ENCODE results near the gene PDE8B.

PDE8B gene

DNA sequence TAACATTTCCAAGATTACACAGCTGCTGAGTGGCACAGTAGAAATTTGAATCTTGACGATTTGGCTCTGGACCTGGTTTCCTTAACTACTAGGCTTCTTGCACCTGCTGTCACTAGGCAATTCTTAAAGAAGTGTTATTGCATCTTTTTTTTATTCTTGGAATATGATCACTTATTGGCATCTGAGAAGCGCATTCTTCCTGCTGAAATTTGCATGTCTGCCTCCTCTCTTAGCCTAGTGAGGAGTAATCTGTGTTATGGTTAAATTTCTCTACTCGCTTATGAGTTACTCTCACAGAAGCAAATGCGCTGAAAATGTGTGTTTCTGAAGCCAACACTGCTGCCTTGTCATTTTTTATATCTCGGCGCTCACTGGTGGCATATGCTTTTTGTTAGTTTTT, 192.3 kb downstream of the PDE8B start:
- no peak overlapping the region for H3K9ac ChIP-seq (ENCODE audit: low read length)
- H3K4me3 ChIP-seq (ENCODE audit: low read length), result no peak overlapping the region
- H3K79me2 ChIP-seq (ENCODE audit: low read length), result no peaks in the 10 kb centered on the region
- no peak overlapping the region for H3K4me2 ChIP-seq (ENCODE audit: low read length)
- TF ChIP-seq EZH2phosphoT487 (IDR thresholded peaks at IDR 0.05; ENCODE audit: low read depth), result no peak
- TF ChIP-seq, protein P1, sequence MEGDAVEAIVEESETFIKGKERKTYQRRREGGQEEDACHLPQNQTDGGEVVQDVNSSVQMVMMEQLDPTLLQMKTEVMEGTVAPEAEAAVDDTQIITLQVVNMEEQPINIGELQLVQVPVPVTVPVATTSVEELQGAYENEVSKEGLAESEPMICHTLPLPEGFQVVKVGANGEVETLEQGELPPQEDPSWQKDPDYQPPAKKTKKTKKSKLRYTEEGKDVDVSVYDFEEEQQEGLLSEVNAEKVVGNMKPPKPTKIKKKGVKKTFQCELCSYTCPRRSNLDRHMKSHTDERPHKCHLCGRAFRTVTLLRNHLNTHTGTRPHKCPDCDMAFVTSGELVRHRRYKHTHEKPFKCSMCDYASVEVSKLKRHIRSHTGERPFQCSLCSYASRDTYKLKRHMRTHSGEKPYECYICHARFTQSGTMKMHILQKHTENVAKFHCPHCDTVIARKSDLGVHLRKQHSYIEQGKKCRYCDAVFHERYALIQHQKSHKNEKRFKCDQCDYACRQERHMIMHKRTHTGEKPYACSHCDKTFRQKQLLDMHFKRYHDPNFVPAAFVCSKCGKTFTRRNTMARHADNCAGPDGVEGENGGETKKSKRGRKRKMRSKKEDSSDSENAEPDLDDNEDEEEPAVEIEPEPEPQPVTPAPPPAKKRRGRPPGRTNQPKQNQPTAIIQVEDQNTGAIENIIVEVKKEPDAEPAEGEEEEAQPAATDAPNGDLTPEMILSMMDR (IDR thresholded peaks at IDR 0.05; ENCODE audit: low read depth, low read length), result no peak
- H3K9me3 ChIP-seq (ENCODE audit: insufficient read depth, low read length), result no peaks in the 10 kb centered on the region
- no peaks in the 10 kb centered on the region for H3K27me3 ChIP-seq (ENCODE audit: low read depth, low read length)
- H4K20me1 ChIP-seq (ENCODE audit: insufficient read depth, low read length), result no peaks in the 10 kb centered on the region
- H3K4me1 ChIP-seq (ENCODE audit: low read length), result peaks cover 10% of the 10 kb centered on the region
- H3K27ac ChIP-seq (ENCODE audit: low read length), result no peak overlapping the region
- no peaks in the 10 kb centered on the region for H3K36me3 ChIP-seq (replicated peaks; ENCODE audit: low read depth, low read length)
- H2AFZ ChIP-seq (ENCODE audit: low read depth, low read length), result no peak overlapping the region

DNA sequence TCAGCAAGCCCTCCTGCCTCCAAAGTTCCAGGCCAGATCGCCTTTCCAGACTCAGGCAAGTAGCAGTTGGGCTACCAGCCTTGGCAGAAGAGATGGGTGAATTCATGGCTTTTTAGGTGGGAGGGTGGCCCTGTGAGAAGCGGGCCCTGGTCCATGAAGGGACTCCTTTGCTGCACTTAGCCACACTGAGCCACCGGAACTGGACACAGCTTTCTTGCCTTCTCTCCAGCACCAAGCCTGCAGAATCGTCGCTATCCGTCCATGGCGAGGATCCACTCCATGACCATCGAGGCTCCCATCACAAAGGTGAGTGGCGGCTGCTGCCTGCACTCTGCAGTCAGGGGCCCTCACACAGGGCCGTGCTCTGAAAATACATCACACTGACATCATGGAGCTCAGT, 196.7 kb downstream of the PDE8B start:
- no peaks in the 10 kb centered on the region for H3K4me1 ChIP-seq (ENCODE audit: low read length)
- H3K27ac ChIP-seq (ENCODE audit: low read length), result no peak overlapping the region
- H4K20me1 ChIP-seq (ENCODE audit: insufficient read depth, low read length), result no peaks in the 10 kb centered on the region
- TF ChIP-seq EZH2phosphoT487 (IDR thresholded peaks at IDR 0.05; ENCODE audit: low read depth), result no peak
- TF ChIP-seq, protein P1 (IDR thresholded peaks at IDR 0.05; ENCODE audit: low read depth, low read length), result no peak
- H3K4me3 ChIP-seq (ENCODE audit: low read length), result no peak overlapping the region
- no peaks in the 10 kb centered on the region for H3K36me3 ChIP-seq (replicated peaks; ENCODE audit: low read depth, low read length)
- H3K4me2 ChIP-seq (ENCODE audit: low read length), result no peak overlapping the region
- no peak overlapping the region for H3K9ac ChIP-seq (ENCODE audit: low read length)
- H3K27me3 ChIP-seq (ENCODE audit: low read depth, low read length), result no peaks in the 10 kb centered on the region
- no peak overlapping the region for H2AFZ ChIP-seq (ENCODE audit: low read depth, low read length)
- H3K79me2 ChIP-seq (ENCODE audit: low read length), result no peaks in the 10 kb centered on the region
- H3K9me3 ChIP-seq (ENCODE audit: insufficient read depth, low read length), result no peaks in the 10 kb centered on the region

DNA sequence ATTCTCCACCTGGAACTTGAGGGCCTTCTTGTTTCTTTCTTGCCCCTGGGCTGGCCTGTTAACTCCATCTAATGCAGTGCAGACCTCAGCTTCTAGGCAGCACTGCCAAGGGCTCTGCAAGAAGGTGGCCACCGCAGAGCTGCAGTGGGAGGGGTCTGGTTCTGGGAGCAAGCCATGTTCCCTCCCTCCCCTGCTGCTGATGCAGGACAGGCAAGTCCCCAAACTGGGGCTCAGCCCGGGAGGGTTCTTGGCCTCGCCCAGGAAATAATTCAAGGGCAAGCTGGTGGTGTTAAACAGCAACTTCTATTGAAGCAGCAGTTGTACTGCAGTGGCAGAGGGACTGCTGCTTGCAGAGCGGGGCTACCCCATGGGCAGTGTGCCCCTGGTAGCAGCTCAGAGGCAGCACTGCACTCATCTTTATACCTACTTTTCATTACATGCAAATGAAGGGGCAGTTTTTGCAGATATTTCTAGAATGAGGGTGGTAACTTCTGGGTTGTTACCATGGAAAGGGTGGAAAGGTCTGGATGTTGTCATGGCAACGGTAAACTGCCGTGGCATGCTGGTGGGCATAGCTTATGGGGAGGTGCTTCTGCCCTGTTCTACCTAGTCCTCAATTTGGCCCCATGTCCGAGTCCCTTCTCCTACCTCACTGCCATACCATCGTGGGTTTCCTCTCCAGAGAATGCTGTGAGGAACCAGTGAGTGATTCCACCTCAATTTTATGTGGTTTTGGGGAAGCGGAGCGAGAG, 199.6 kb downstream of the PDE8B start:
- Histone ChIP-seq H3K9me3 (ENCODE audit: insufficient read depth, low read length) (no peaks in the 10 kb centered on the region), H3K4me1 (ENCODE audit: low read length) (no peaks in the 10 kb centered on the region), H4K20me1 (ENCODE audit: insufficient read depth, low read length) (no peaks in the 10 kb centered on the region), H3K9ac (ENCODE audit: low read length) (no peak overlapping the region), H3K79me2 (ENCODE audit: low read length) (no peaks in the 10 kb centered on the region), H3K27ac (ENCODE audit: low read length) (no peak overlapping the region), H3K27me3 (ENCODE audit: low read depth, low read length) (no peaks in the 10 kb centered on the region), H3K4me3 (ENCODE audit: low read length) (no peak overlapping the region), H3K36me3 (replicated peaks; ENCODE audit: low read depth, low read length) (no peaks in the 10 kb centered on the region), H3K4me2 (ENCODE audit: low read length) (no peak overlapping the region), H2AFZ (ENCODE audit: low read depth, low read length) (no peak overlapping the region)
- TF ChIP-seq, protein P1 (IDR thresholded peaks at IDR 0.05; ENCODE audit: low read depth, low read length), result no peak
- TF ChIP-seq EZH2phosphoT487 (IDR thresholded peaks at IDR 0.05; ENCODE audit: low read depth), result no peak

DNA sequence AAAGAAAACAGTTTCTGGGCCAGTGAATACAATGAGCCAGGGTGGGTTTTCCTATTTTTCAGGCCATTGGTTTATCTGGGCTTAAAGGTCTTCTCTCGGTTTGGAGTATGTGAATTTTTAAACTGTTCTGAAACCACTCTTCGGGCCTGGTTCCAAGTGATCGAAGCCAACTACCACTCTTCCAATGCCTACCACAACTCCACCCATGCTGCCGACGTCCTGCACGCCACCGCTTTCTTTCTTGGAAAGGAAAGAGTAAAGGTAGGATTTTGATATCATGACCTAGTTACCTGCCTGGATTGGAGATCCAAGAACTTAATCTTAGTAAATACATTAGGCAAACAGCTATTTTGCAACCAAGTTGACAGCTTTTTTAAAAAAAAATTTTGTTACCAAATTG, 202.6 kb downstream of the PDE8B start:
- H3K27ac ChIP-seq (ENCODE audit: low read length), result no peak overlapping the region
- H4K20me1 ChIP-seq (ENCODE audit: insufficient read depth, low read length), result no peaks in the 10 kb centered on the region
- no peaks in the 10 kb centered on the region for H3K9me3 ChIP-seq (ENCODE audit: insufficient read depth, low read length)
- H2AFZ ChIP-seq (ENCODE audit: low read depth, low read length), result no peak overlapping the region
- H3K4me3 ChIP-seq (ENCODE audit: low read length), result no peak overlapping the region
- H3K79me2 ChIP-seq (ENCODE audit: low read length), result no peaks in the 10 kb centered on the region
- no peaks in the 10 kb centered on the region for H3K4me1 ChIP-seq (ENCODE audit: low read length)
- no peak overlapping the region for H3K9ac ChIP-seq (ENCODE audit: low read length)
- no peak overlapping the region for H3K4me2 ChIP-seq (ENCODE audit: low read length)
- H3K36me3 ChIP-seq (replicated peaks; ENCODE audit: low read depth, low read length), result no peaks in the 10 kb centered on the region
- TF ChIP-seq, protein P1 (IDR thresholded peaks at IDR 0.05; ENCODE audit: low read depth, low read length), result no peak
- no peak for TF ChIP-seq EZH2phosphoT487 (IDR thresholded peaks at IDR 0.05; ENCODE audit: low read depth)
- no peaks in the 10 kb centered on the region for H3K27me3 ChIP-seq (ENCODE audit: low read depth, low read length)
